HCT116 (cell line): ENCODE data around the gene POU6F1. TPM values are rescaled to one million over a fixed set of nuclear protein-coding genes. Genes with fewer than 3 reads are reported as not detected.

Experiments
- ATAC-seq: fragments of 200-7000 bp; cut with Tn5 transposase; 2 replicates; pipeline ENCODE4 v1.9.1; 2020; ENCODE audit warnings: mild to moderate bottlenecking, moderate library complexity
- BruUV-seq: library from RNA; stranded (reverse); fragments of 400-500 nt; replicated peaks from 2 replicates; lab custom pipeline; 2021; lab: Mats Ljungman, UMichigan
- CTCF ChIA-PET: fragments of 300-600 bp; sonication (Branson Sonifier 250); formaldehyde crosslinking; loops from one replicate; lab custom pipeline; 2021; ENCODE audit warnings: antibody characterized with exemption; lab: Charles Lee
- POLR2A ChIA-PET: fragments of 300-600, 350-600 bp; sonication (Branson Sonifier 250); formaldehyde crosslinking; loops from one replicate; lab custom pipeline; 2021; ENCODE audit warnings: antibody characterized with exemption; lab: Charles Lee
- RAD21 ChIA-PET, 2 experiments: fragments of 300-600 bp; sonication (Branson Sonifier 250); formaldehyde crosslinking; loops; one replicate each; lab custom pipeline; 2023; ENCODE audit warnings: low total read pairs in 2 of 2; ENCODE audit not compliant: uncharacterized antibody in 2 of 2, unreplicated experiment in 2 of 2, low non-redundant PET in 1 of 2; lab: Charles Lee
- DNase-seq: peaks from one replicate; pipeline ENCODE4 v3.0.0-alpha.2; 2010; ENCODE audit warnings: low read depth, low spot score
- H2AFZ ChIP-seq: fragments of 200-600 bp; shearing (Covaris generic), sonication (generic); 2 replicates; pipeline ENCODE4 v1.6.1; 2017; ENCODE audit warnings: low read depth, mixed run types, mixed read lengths, antibody characterized with exemption, low read length; ENCODE audit not compliant: poor library complexity, severe bottlenecking
- H3K27ac ChIP-seq: 2 replicates; pipeline ENCODE4 v1.5.1; 2012; ENCODE audit warnings: low read depth, low read length
- H3K27me3 ChIP-seq: fragments of 200-600 bp; sonication (generic); 2 replicates; pipeline ENCODE4 v1.6.1; 2016; ENCODE audit warnings: mixed run types, low read length, mixed read lengths; ENCODE audit not compliant: insufficient read depth
- H3K36me3 ChIP-seq, 2 experiments: fragments of 200-500 bp in 1 of 2; fragments of 200-600 bp in 1 of 2; sonication (Bioruptor generic) in 1 of 2; sonication (generic) in 1 of 2; 2 replicates each; pipeline versions ENCODE4 v1.5.1 to v1.6.1; 2014 to 2016; ENCODE audit warnings: low read length in 2 of 2, inconsistent platforms in 1 of 2, mixed read lengths in 1 of 2, mixed run types in 1 of 2; ENCODE audit not compliant: insufficient read depth in 2 of 2, control insufficient read depth in 1 of 2
- H3K4me1 ChIP-seq, 2 experiments: fragments of 200-600 bp in 1 of 2; sonication (generic) in 1 of 2; 2 replicates each; pipeline versions ENCODE4 v1.5.1 to v1.6.1; 2012 to 2017; ENCODE audit warnings: low read length in 2 of 2, inconsistent platforms in 1 of 2, mild to moderate bottlenecking in 1 of 2, mixed read lengths in 1 of 2, mixed run types in 1 of 2, moderate library complexity in 1 of 2; ENCODE audit not compliant: insufficient read depth in 2 of 2, control insufficient read depth in 1 of 2
- H3K4me2 ChIP-seq: fragments of 200-600 bp; sonication (generic); 2 replicates; pipeline ENCODE4 v1.6.1; 2017; ENCODE audit warnings: mixed run types, low read length, mixed read lengths
- H3K4me3 ChIP-seq, 2 experiments: fragments of 200-600 bp in 1 of 2; sonication (generic) in 1 of 2; replicated peaks in 1 of 2; 2 replicates each; pipeline ENCODE4 v1.5.1; 2011 to 2016; ENCODE audit warnings: low read length in 2 of 2, control low read depth in 1 of 2, low read depth in 1 of 2, mild to moderate bottlenecking in 1 of 2, mixed read lengths in 1 of 2, mixed run types in 1 of 2
- H3K79me2 ChIP-seq: fragments of 200-600 bp; sonication (generic); 2 replicates; pipeline ENCODE4 v1.6.1; 2017; ENCODE audit warnings: mild to moderate bottlenecking, mixed run types, low read length, moderate library complexity, mixed read lengths; ENCODE audit not compliant: insufficient read depth
- H3K9ac ChIP-seq: fragments of 200-600 bp; sonication (generic); 2 replicates; pipeline ENCODE4 v1.6.1; 2016; ENCODE audit warnings: low read length, mixed read lengths
- H3K9me2 ChIP-seq: fragments of 200-600 bp; sonication (generic), shearing (Covaris generic); 2 replicates; pipeline ENCODE4 v1.6.1; 2017; ENCODE audit warnings: mixed run types, mild to moderate bottlenecking, moderate library complexity; ENCODE audit not compliant: insufficient read depth
- H3K9me3 ChIP-seq, 2 experiments: fragments of 200-500 bp in 1 of 2; fragments of 200-600 bp in 1 of 2; sonication (Bioruptor generic) in 1 of 2; sonication (generic) in 1 of 2; 2 replicates each; pipeline ENCODE4 v1.6.1; 2014 to 2017; ENCODE audit warnings: low read length in 2 of 2, mixed read lengths in 2 of 2, inconsistent platforms in 1 of 2, low read depth in 1 of 2, mild to moderate bottlenecking in 1 of 2, mixed run types in 1 of 2, moderate library complexity in 1 of 2; ENCODE audit not compliant: control insufficient read depth in 1 of 2, insufficient read depth in 1 of 2
- H4K20me1 ChIP-seq: fragments of 200-600 bp; sonication (generic), shearing (Covaris generic); 2 replicates; pipeline ENCODE4 v1.6.1; 2017; ENCODE audit warnings: mixed run types, mild to moderate bottlenecking, moderate library complexity; ENCODE audit not compliant: insufficient read depth
- CBX3 ChIP-seq: IDR thresholded peaks from 2 replicates; pipeline ENCODE4 v1.6.1; 2012; ENCODE audit warnings: low read depth
- CEBPB ChIP-seq: IDR thresholded peaks from 2 replicates; pipeline ENCODE4 v1.6.1; 2012; ENCODE audit warnings: low read depth
- CTCF ChIP-seq, 3 experiments: fragments of 200-600 bp in 1 of 3; sonication (generic) in 1 of 3; IDR thresholded peaks in 2 of 3; conservative IDR thresholded peaks in 1 of 3; 2 replicates each; pipeline ENCODE4 v1.5.1; 2012 to 2017; ENCODE audit warnings: low read depth in 2 of 3, low read length in 2 of 3, antibody characterized with exemption in 1 of 3, borderline replicate concordance in 1 of 3, control low read depth in 1 of 3, mild to moderate bottlenecking in 1 of 3, mixed read lengths in 1 of 3, mixed run types in 1 of 3, moderate library complexity in 1 of 3; ENCODE audit not compliant: insufficient read depth in 1 of 3
- EGR1 ChIP-seq: IDR thresholded peaks from 2 replicates; pipeline ENCODE4 v1.6.1; 2012; ENCODE audit warnings: low read depth
- ELF1 ChIP-seq: IDR thresholded peaks from 2 replicates; pipeline ENCODE4 v1.6.1; 2012; ENCODE audit warnings: low read depth, borderline replicate concordance
- EZH2 ChIP-seq: fragments of 200-600 bp; sonication (generic); IDR thresholded peaks from 2 replicates; pipeline ENCODE4 v1.6.1; 2017; ENCODE audit warnings: antibody characterized with exemption, mixed run types
- JUND ChIP-seq: IDR thresholded peaks from 2 replicates; pipeline ENCODE4 v1.6.1; 2012
- POLR2A ChIP-seq: IDR thresholded peaks from 2 replicates; pipeline ENCODE4 v1.7.0; 2011; ENCODE audit warnings: borderline replicate concordance; ENCODE audit not compliant: insufficient read depth, insufficient read length; ENCODE audit errors: extremely low read depth
- POLR2AphosphoS5 ChIP-seq: IDR thresholded peaks from 2 replicates; pipeline ENCODE4 v1.6.1; 2011; ENCODE audit warnings: mild to moderate bottlenecking, low read depth, low read length, moderate library complexity
- RAD21 ChIP-seq: IDR thresholded peaks from 2 replicates; pipeline ENCODE4 v1.6.1; 2012; ENCODE audit warnings: low read depth, mild to moderate bottlenecking
- TCF7L2 ChIP-seq: IDR thresholded peaks from 2 replicates; pipeline ENCODE4 v1.7.0; 2011; ENCODE audit warnings: borderline replicate concordance, inconsistent platforms; ENCODE audit not compliant: insufficient read depth, insufficient read length; ENCODE audit errors: extremely low read depth
- YY1 ChIP-seq: IDR thresholded peaks from 2 replicates; pipeline ENCODE4 v1.6.1; 2011; ENCODE audit warnings: low read length, low read depth, moderate library complexity, mild to moderate bottlenecking; ENCODE audit not compliant: insufficient replicate concordance; ENCODE audit errors: extremely low read depth
- ZBTB33 ChIP-seq: IDR thresholded peaks from 2 replicates; pipeline ENCODE4 v1.6.1; 2011; ENCODE audit warnings: mild to moderate bottlenecking, low read length, moderate library complexity; ENCODE audit not compliant: insufficient replicate concordance; ENCODE audit errors: extremely low read depth
- ZFX ChIP-seq: fragments of 450-650 bp; IDR thresholded peaks from 2 replicates; pipeline ENCODE4 v1.6.1; 2017
- ZNF274 ChIP-seq: fragments of 200-500 bp; sonication (Bioruptor generic); IDR thresholded peaks from 2 replicates; pipeline ENCODE4 v1.6.1; 2014; ENCODE audit warnings: mild to moderate bottlenecking, low read depth, low read length, inconsistent platforms
- intact Hi-C: fragments of 100-400 bp; cut with micrococcal nuclease; formaldehyde crosslinking; loops from 2 replicates; pipeline ENCODE4 v1.10.0; 2022
- total RNA-seq: library from RNA; stranded (reverse); gene quantifications from one replicate; pipeline ENCODE4 v1.2.1, GENCODE V29; 2021; ENCODE audit not compliant: unreplicated experiment
- TF ChIP-seq, protein P1 (sequence below): IDR thresholded peaks from 2 replicates; pipeline ENCODE4 v1.6.1; 2012; ENCODE audit warnings: low read depth

Gene POU6F1
- total RNA-seq, 1 experiment from 2014 or later = 6.4 TPM

GRCh38 chr12:51196547-51196946, 21.3 kb downstream of the POU6F1 start:
- no peaks in the 10 kb centered on the region for H3K36me3 ChIP-seq
- H3K27me3 ChIP-seq = no peaks in the 10 kb centered on the region
- no peaks in the 10 kb centered on the region for H3K9me2 ChIP-seq
- ATAC-seq (no peak), DNase-seq (no peak)
- H3K9me3 ChIP-seq = no peaks in the 10 kb centered on the region
- BruUV-seq = no TSS peak
- intact Hi-C loops = no loop called here
- peaks cover 7 to 17% of the 10 kb centered on the region in 2 experiments for H3K4me1 ChIP-seq
- H3K4me2 ChIP-seq = no peak overlapping the region
- no peak overlapping the region for H2AFZ ChIP-seq
- no peaks in the 10 kb centered on the region for H3K79me2 ChIP-seq
- ChIA-PET CTCF (no interaction called here), RAD21 (no interaction called here), POLR2A (no interaction called here)
- no peak for TF ChIP-seq CBX3
- TF ChIP-seq ZNF274 = no peak
- TF ChIP-seq YY1 = no peak
- no peak for TF ChIP-seq EGR1
- TF ChIP-seq CTCF (IDR thresholded peaks at IDR 0.05 in 2 of 3, conservative IDR thresholded peaks at IDR 0.05 in 1 of 3; ENCODE audit: borderline replicate concordance in 1 of 3, insufficient read depth in 1 of 3, low read depth in 2 of 3, low read length in 2 of 3) = no peak
- no peak for TF ChIP-seq ELF1
- no peak for TF ChIP-seq ZBTB33
- no peak for TF ChIP-seq RAD21
- no peak for TF ChIP-seq EZH2
- no peak for TF ChIP-seq ZFX
- TF ChIP-seq CEBPB = no peak
- TF ChIP-seq, protein P1, sequence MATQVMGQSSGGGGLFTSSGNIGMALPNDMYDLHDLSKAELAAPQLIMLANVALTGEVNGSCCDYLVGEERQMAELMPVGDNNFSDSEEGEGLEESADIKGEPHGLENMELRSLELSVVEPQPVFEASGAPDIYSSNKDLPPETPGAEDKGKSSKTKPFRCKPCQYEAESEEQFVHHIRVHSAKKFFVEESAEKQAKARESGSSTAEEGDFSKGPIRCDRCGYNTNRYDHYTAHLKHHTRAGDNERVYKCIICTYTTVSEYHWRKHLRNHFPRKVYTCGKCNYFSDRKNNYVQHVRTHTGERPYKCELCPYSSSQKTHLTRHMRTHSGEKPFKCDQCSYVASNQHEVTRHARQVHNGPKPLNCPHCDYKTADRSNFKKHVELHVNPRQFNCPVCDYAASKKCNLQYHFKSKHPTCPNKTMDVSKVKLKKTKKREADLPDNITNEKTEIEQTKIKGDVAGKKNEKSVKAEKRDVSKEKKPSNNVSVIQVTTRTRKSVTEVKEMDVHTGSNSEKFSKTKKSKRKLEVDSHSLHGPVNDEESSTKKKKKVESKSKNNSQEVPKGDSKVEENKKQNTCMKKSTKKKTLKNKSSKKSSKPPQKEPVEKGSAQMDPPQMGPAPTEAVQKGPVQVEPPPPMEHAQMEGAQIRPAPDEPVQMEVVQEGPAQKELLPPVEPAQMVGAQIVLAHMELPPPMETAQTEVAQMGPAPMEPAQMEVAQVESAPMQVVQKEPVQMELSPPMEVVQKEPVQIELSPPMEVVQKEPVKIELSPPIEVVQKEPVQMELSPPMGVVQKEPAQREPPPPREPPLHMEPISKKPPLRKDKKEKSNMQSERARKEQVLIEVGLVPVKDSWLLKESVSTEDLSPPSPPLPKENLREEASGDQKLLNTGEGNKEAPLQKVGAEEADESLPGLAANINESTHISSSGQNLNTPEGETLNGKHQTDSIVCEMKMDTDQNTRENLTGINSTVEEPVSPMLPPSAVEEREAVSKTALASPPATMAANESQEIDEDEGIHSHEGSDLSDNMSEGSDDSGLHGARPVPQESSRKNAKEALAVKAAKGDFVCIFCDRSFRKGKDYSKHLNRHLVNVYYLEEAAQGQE = no peak
- no peak for TF ChIP-seq TCF7L2
- no peak for TF ChIP-seq POLR2AphosphoS5
- no peak for TF ChIP-seq JUND
- no peak for TF ChIP-seq POLR2A
- H3K27ac ChIP-seq = no peak overlapping the region
- H4K20me1 ChIP-seq = no peaks in the 10 kb centered on the region
- no peak overlapping the region for H3K4me3 ChIP-seq
- no peak overlapping the region for H3K9ac ChIP-seq
